WTC11 (cell line): Measurements from ENCODE around the gene ZNF609. TPM values are rescaled to one million over a fixed set of nuclear protein-coding genes. Genes with fewer than 3 reads are reported as not detected.
A peak's percentile ranks its signal among the peaks of the same experiment; 100 is the strongest.

Source experiments
- ATAC-seq: fragments of 200-7000 bp; cut with Tn5 transposase; 2 replicates; pipeline ENCODE4 v1.10.0; 2021; ENCODE audit warnings: mild to moderate bottlenecking, moderate library complexity
- CTCF ChIA-PET: fragments of 300-600 bp; sonication (Branson Sonifier 250); formaldehyde crosslinking; loops from one replicate; lab custom pipeline; 2021; ENCODE audit warnings: antibody characterized with exemption; lab: Charles Lee
- POLR2A ChIA-PET: fragments of 350-600 bp; sonication (Branson Sonifier 250); formaldehyde crosslinking; loops from one replicate; lab custom pipeline; 2021; ENCODE audit warnings: antibody characterized with exemption; lab: Charles Lee
- DNase-seq: peaks from one replicate; pipeline ENCODE4 v3.0.0; 2021; ENCODE audit warnings: low spot score
- H3K27ac Mint-ChIP-seq: 2 replicates; pipeline ENCODE4 v1.8.0; 2021; ENCODE audit warnings: mixed read lengths
- H3K27me3 Mint-ChIP-seq: 2 replicates; pipeline ENCODE4 v1.8.0; 2021; ENCODE audit warnings: low read depth, mild to moderate bottlenecking, moderate library complexity, mixed read lengths
- H3K36me3 Mint-ChIP-seq: 2 replicates; pipeline ENCODE4 v1.8.0; 2021; ENCODE audit warnings: mixed read lengths
- H3K4me1 Mint-ChIP-seq: 2 replicates; pipeline ENCODE4 v1.8.0; 2022; ENCODE audit warnings: mixed read lengths
- H3K4me3 Mint-ChIP-seq: 2 replicates; pipeline ENCODE4 v1.8.0; 2021; ENCODE audit warnings: mild to moderate bottlenecking, moderate library complexity, mixed read lengths
- H3K9me3 Mint-ChIP-seq: 2 replicates; pipeline ENCODE4 v1.8.0; 2021; ENCODE audit warnings: mixed read lengths
- CREB1 ChIP-seq: sonication (generic); formaldehyde crosslinking; IDR thresholded peaks from 2 replicates; pipeline ENCODE4 v1.8.0; 2023; ENCODE audit warnings: mild to moderate bottlenecking, missing genetic modification reagents
- CREM ChIP-seq: sonication (generic); formaldehyde crosslinking; IDR thresholded peaks from 2 replicates; pipeline ENCODE4 v1.8.1; 2022; ENCODE audit warnings: mild to moderate bottlenecking, missing genetic modification reagents, moderate library complexity
- CTCF ChIP-seq: fragments of 200-600 bp; IDR thresholded peaks from 2 replicates; pipeline ENCODE4 v1.8.0; 2022; ENCODE audit warnings: antibody characterized with exemption
- E2F4 ChIP-seq: sonication (generic); formaldehyde crosslinking; IDR thresholded peaks from 2 replicates; pipeline ENCODE4 v1.8.1; 2022; ENCODE audit warnings: low read depth, mild to moderate bottlenecking, moderate library complexity, missing genetic modification reagents, borderline replicate concordance
- FOXP4 ChIP-seq: sonication (generic); formaldehyde crosslinking; IDR thresholded peaks from 2 replicates; pipeline ENCODE4 v1.8.0; 2022; ENCODE audit warnings: mild to moderate bottlenecking, missing genetic modification reagents
- HMGA2 ChIP-seq: fragments of 250-450 bp; sonication (Bioruptor Pico); IDR thresholded peaks from 2 replicates; pipeline ENCODE4 v1.4.0; 2021; ENCODE audit warnings: mild to moderate bottlenecking, moderate library complexity
- HMGXB4 ChIP-seq: sonication (generic); formaldehyde crosslinking; IDR thresholded peaks from 2 replicates; pipeline ENCODE4 v1.8.1; 2023; ENCODE audit warnings: mild to moderate bottlenecking, moderate library complexity, missing genetic modification reagents
- IRF2 ChIP-seq: sonication (generic); formaldehyde crosslinking; IDR thresholded peaks from 2 replicates; pipeline ENCODE4 v1.8.0; 2022; ENCODE audit warnings: low read depth, missing genetic modification reagents, borderline replicate concordance
- JAZF1 ChIP-seq: fragments of 250-450 bp; sonication (Bioruptor Pico); IDR thresholded peaks from 2 replicates; pipeline ENCODE4 v1.9.0; 2021; ENCODE audit warnings: moderate library complexity, mild to moderate bottlenecking, inconsistent platforms
- MYBL2 ChIP-seq: sonication (generic); formaldehyde crosslinking; IDR thresholded peaks from 2 replicates; pipeline ENCODE4 v1.8.1; 2023; ENCODE audit warnings: mild to moderate bottlenecking, moderate library complexity, missing genetic modification reagents
- PREB ChIP-seq: sonication (generic); formaldehyde crosslinking; IDR thresholded peaks from 2 replicates; pipeline ENCODE4 v1.8.1; 2022; ENCODE audit warnings: mild to moderate bottlenecking, missing genetic modification reagents, moderate library complexity, borderline replicate concordance
- PRRX2 ChIP-seq: fragments of 250-450 bp; sonication (Bioruptor Pico); IDR thresholded peaks from 2 replicates; pipeline ENCODE4 v1.8.0; 2021; ENCODE audit warnings: mild to moderate bottlenecking
- SP1 ChIP-seq: sonication (generic); formaldehyde crosslinking; conservative IDR thresholded peaks from 2 replicates; pipeline ENCODE4 v1.8.1; 2022; ENCODE audit warnings: missing genetic modification reagents
- TP53 ChIP-seq: sonication (generic); formaldehyde crosslinking; IDR thresholded peaks from 2 replicates; pipeline ENCODE4 v1.8.1; 2023; ENCODE audit warnings: mild to moderate bottlenecking, missing genetic modification reagents
- USF1 ChIP-seq: sonication (generic); formaldehyde crosslinking; IDR thresholded peaks from 2 replicates; pipeline ENCODE4 v1.8.0; 2022; ENCODE audit warnings: mild to moderate bottlenecking, missing genetic modification reagents
- USF2 ChIP-seq: sonication (generic); formaldehyde crosslinking; IDR thresholded peaks from 2 replicates; pipeline ENCODE4 v1.8.1; 2023; ENCODE audit warnings: mild to moderate bottlenecking, missing genetic modification reagents, moderate library complexity
- ZMAT4 ChIP-seq: fragments of 250-450 bp; sonication (Bioruptor Pico); IDR thresholded peaks from 2 replicates; pipeline ENCODE4 v1.9.0; 2021; ENCODE audit warnings: mild to moderate bottlenecking
- ZNF317 ChIP-seq: sonication (generic); formaldehyde crosslinking; IDR thresholded peaks from 2 replicates; pipeline ENCODE4 v1.8.1; 2023; ENCODE audit warnings: low read depth, mild to moderate bottlenecking, moderate library complexity, missing genetic modification reagents, borderline replicate concordance
- ZNF425 ChIP-seq: fragments of 250-450 bp; sonication (Bioruptor Pico); conservative IDR thresholded peaks from 2 replicates; pipeline ENCODE4 v1.9.0; 2021; ENCODE audit warnings: mild to moderate bottlenecking
- ZNF671 ChIP-seq: fragments of 250-450 bp; sonication (Bioruptor Pico); IDR thresholded peaks from 2 replicates; pipeline ENCODE4 v1.8.0; 2021; ENCODE audit warnings: mild to moderate bottlenecking
- total RNA-seq: library from RNA; stranded (reverse); gene quantifications from 3 replicates; pipeline ENCODE4 v1.2.3, GENCODE V29; 2021

ZNF609 gene
- total RNA-seq, 1 experiment from 2014 or later = 47.4 TPM

GRCh38 chr15:64566102-64566501, 105.7 kb downstream of the ZNF609 start:
- no peak for TF ChIP-seq CREM (CRISPR knock-in tag)
- TF ChIP-seq TP53 (CRISPR knock-in tag) = no peak
- no peak for TF ChIP-seq HMGXB4 (CRISPR knock-in tag)
- TF ChIP-seq SP1 (CRISPR knock-in tag) = no peak
- 0 out of 2 replicates have a peak, but pooled peaks have one; percentile 17 for TF ChIP-seq USF1 (CRISPR knock-in tag)
- no peak for TF ChIP-seq ZNF671 (CRISPR knock-in tag)
- no peak for TF ChIP-seq HMGA2 (CRISPR knock-in tag)
- no peak for TF ChIP-seq CTCF
- Mint-ChIP-seq H3K4me1 (peaks cover 39% of the 10 kb centered on the region), H3K27ac (no peak overlapping the region), H3K36me3 (peaks cover 2% of the 10 kb centered on the region; the same call in 1 of the 2 replicates), H3K9me3 (no peaks in the 10 kb centered on the region), H3K4me3 (no peak overlapping the region), H3K27me3 (no peaks in the 10 kb centered on the region)
- ATAC-seq (no peak), DNase-seq (no peak)
- ChIA-PET POLR2A (no interaction called here), CTCF (interaction anchor here (1.2 to 1.4 kb wide), 2 partner anchors 13 to 31 kb away, joined by 3 read pairs; no protein-coding TSS in a partner anchor)

GRCh38 chr15:64566629-64567427, 106.5 kb downstream of the ZNF609 start:
- Mint-ChIP-seq H3K4me3 (no peak overlapping the region), H3K4me1 (peaks cover 40% of the 10 kb centered on the region), H3K36me3 (peaks cover 2% of the 10 kb centered on the region; the same call in 1 of the 2 replicates), H3K27ac (no peak overlapping the region; the same call in 1 of the 2 replicates), H3K9me3 (no peaks in the 10 kb centered on the region), H3K27me3 (no peaks in the 10 kb centered on the region)
- ATAC-seq (peak; percentile 62), DNase-seq (no peak)
- POLR2A ChIA-PET = no interaction called here
- TF ChIP-seq FOXP4 (CRISPR knock-in tag) (no peak), ZMAT4 (CRISPR knock-in tag) (no peak), ZNF671 (CRISPR knock-in tag) (no peak), IRF2 (CRISPR knock-in tag) (no peak), ZNF425 (CRISPR knock-in tag) (no peak), PRRX2 (CRISPR knock-in tag) (no peak), E2F4 (no peak), JAZF1 (CRISPR knock-in tag) (no peak), PREB (CRISPR knock-in tag) (no peak), USF2 (CRISPR knock-in tag) (no peak), MYBL2 (no peak), ZNF317 (CRISPR knock-in tag) (no peak), SP1 (CRISPR knock-in tag) (no peak), CREB1 (no peak)
- CTCF ChIA-PET = interaction anchor here (1.2 to 1.4 kb wide), 2 partner anchors 14 to 30 kb away, joined by 3 read pairs; no protein-coding TSS in a partner anchor
